Endothelial cell of umbilical vein (primary cell): Measurements from ENCODE around the gene CA4. TPM values are rescaled to one million over a fixed set of nuclear protein-coding genes. Genes with fewer than 3 reads are reported as not detected.

Source experiments
- BruUV-seq: library from RNA; stranded (reverse); fragments of 400-500 nt; replicated peaks from 2 replicates; lab custom pipeline; 2021; lab: Mats Ljungman, UMichigan
- CTCF ChIA-PET: fragments of 300-600, 350-600 bp; sonication (Branson Sonifier 250); formaldehyde crosslinking; loops from one replicate; lab custom pipeline; 2021; ENCODE audit warnings: antibody characterized with exemption, inconsistent platforms; lab: Charles Lee
- POLR2A ChIA-PET: fragments of 300-600, 350-600 bp; sonication (Branson Sonifier 250); formaldehyde crosslinking; loops from one replicate; lab custom pipeline; 2021; ENCODE audit warnings: antibody characterized with exemption, inconsistent platforms; lab: Charles Lee
- DNase-seq: peaks from one replicate; pipeline ENCODE4 v3.0.0-alpha.2; 2011; ENCODE audit warnings: low read depth, low spot score
- FAIRE-seq: peaks from 2 replicates; lab custom pipeline; 2011; peaks lifted over from hg19 to GRCh38; lab: Jason Lieb, UNC
- H2AFZ ChIP-seq: 2 replicates; pipeline ENCODE4 v1.6.0; 2012; ENCODE audit warnings: low read depth, low read length, control low read depth, inconsistent platforms
- H3K27ac ChIP-seq: 2 replicates; pipeline ENCODE4 v1.5.1; 2011; ENCODE audit warnings: low read depth, mild to moderate bottlenecking, control low read depth, low read length, moderate library complexity; ENCODE audit not compliant: insufficient read depth
- H3K27me3 ChIP-seq, 2 experiments: 2 replicates each; pipeline versions ENCODE4 v1.6.0 to v1.6.1; 2011; ENCODE audit warnings: low read length in 2 of 2, mixed read lengths in 1 of 2; ENCODE audit not compliant: control insufficient read depth in 2 of 2, insufficient read depth in 2 of 2
- H3K36me3 ChIP-seq, 2 experiments: 2 replicates in 1 of 2; 3 replicates in 1 of 2; pipeline ENCODE4 v1.5.1; 2011; ENCODE audit warnings: low read length in 2 of 2, mild to moderate bottlenecking in 1 of 2, moderate library complexity in 1 of 2; ENCODE audit not compliant: control insufficient read depth in 2 of 2, insufficient read depth in 2 of 2; ENCODE audit errors: extremely low read depth in 1 of 2
- H3K4me1 ChIP-seq: 3 replicates; pipeline ENCODE4 v1.5.1; 2011; ENCODE audit warnings: mild to moderate bottlenecking, low read length; ENCODE audit not compliant: control insufficient read depth, insufficient read depth; ENCODE audit errors: extremely low read depth
- H3K4me2 ChIP-seq: 2 replicates; pipeline ENCODE4 v1.6.1; 2011; ENCODE audit warnings: low read length, control low read depth, mixed read lengths; ENCODE audit not compliant: insufficient read depth
- H3K4me3 ChIP-seq, 3 experiments: fragments of 200-600 bp in 1 of 3; sonication (generic), shearing (Covaris generic) in 1 of 3; replicated peaks in 1 of 3; 2 replicates each; pipeline ENCODE4 v1.5.1; 2011 to 2016; ENCODE audit warnings: control low read depth in 3 of 3, low read length in 3 of 3, mild to moderate bottlenecking in 2 of 3, inconsistent platforms in 1 of 3, low read depth in 1 of 3, moderate library complexity in 1 of 3; ENCODE audit not compliant: insufficient read depth in 1 of 3
- H3K79me2 ChIP-seq: 2 replicates; pipeline ENCODE4 v1.6.0; 2012; ENCODE audit warnings: low read length, inconsistent platforms; ENCODE audit not compliant: control insufficient read depth, insufficient read depth
- H3K9ac ChIP-seq: replicated peaks from 2 replicates; pipeline ENCODE3; 2011; ENCODE audit warnings: low read length, control low read depth; ENCODE audit not compliant: insufficient read depth; ENCODE audit errors: extremely low read depth
- H3K9me1 ChIP-seq: replicated peaks from 3 replicates; pipeline ENCODE4 v1.6.0; 2011; ENCODE audit warnings: mild to moderate bottlenecking, low read length; ENCODE audit not compliant: control insufficient read depth, insufficient read depth; ENCODE audit errors: extremely low read depth
- H3K9me3 ChIP-seq: replicated peaks from 2 replicates; pipeline ENCODE4 v1.5.1; 2012; ENCODE audit warnings: low read length, inconsistent platforms; ENCODE audit not compliant: control insufficient read depth, insufficient read depth
- H4K20me1 ChIP-seq: replicated peaks from 2 replicates; pipeline ENCODE3; 2011; ENCODE audit warnings: mild to moderate bottlenecking, low read length; ENCODE audit not compliant: control insufficient read depth, insufficient read depth; ENCODE audit errors: extremely low read depth
- EZH2 ChIP-seq: IDR thresholded peaks from 2 replicates; pipeline ENCODE4 v1.6.1; 2012; ENCODE audit warnings: borderline replicate concordance, low read depth, mild to moderate bottlenecking, moderate library complexity, low read length, inconsistent platforms; ENCODE audit not compliant: severe bottlenecking
- FOS ChIP-seq: IDR thresholded peaks from 2 replicates; pipeline ENCODE4 v1.6.1; 2011; ENCODE audit warnings: mild to moderate bottlenecking, low read length, moderate library complexity, borderline replicate concordance; ENCODE audit not compliant: insufficient read depth
- GATA2 ChIP-seq: IDR thresholded peaks from 2 replicates; pipeline ENCODE4 v1.7.0; 2011; ENCODE audit warnings: low read depth, mild to moderate bottlenecking, moderate library complexity, mixed read lengths, low read length; ENCODE audit not compliant: insufficient read length, insufficient read depth
- JUN ChIP-seq: IDR thresholded peaks from 2 replicates; pipeline ENCODE4 v1.6.1; 2011; ENCODE audit warnings: borderline replicate concordance, low read depth; ENCODE audit not compliant: insufficient read length, insufficient read depth
- MYC ChIP-seq: IDR thresholded peaks from one replicate; pipeline ENCODE4 v1.6.1; 2011; ENCODE audit warnings: mild to moderate bottlenecking, low read depth, low read length
- POLR2A ChIP-seq: IDR thresholded peaks from 2 replicates; pipeline ENCODE4 v1.6.1; 2012; ENCODE audit warnings: low read depth, mild to moderate bottlenecking, control low read depth, low read length
- POLR2AphosphoS5 ChIP-seq: IDR thresholded peaks from 2 replicates; pipeline ENCODE4 v1.6.1; 2012; ENCODE audit warnings: low read depth, mild to moderate bottlenecking, control low read depth, low read length, moderate library complexity; ENCODE audit not compliant: insufficient read depth
- dilution Hi-C: fragments of 300-500 bp; cut with MboI; formaldehyde crosslinking; loops from one replicate; pipeline ENCODE4 v1.15.0; 2019; ENCODE audit warnings: low sequenced_read_pairs; ENCODE audit not compliant: extremely low pct_ligation_motif_present
- intact Hi-C: fragments of 100-400 bp; cut with micrococcal nuclease; formaldehyde crosslinking; loops from one replicate; pipeline ENCODE4 v1.10.0; 2022
- polyA plus RNA-seq, 4 experiments: library from polyadenylated mRNA; depleted of rRNA in 3 of 4; stranded (reverse) in 3 of 4; unstranded in 1 of 4; fragments of >200 nt; gene quantifications; 2 replicates each; pipeline versions ENCODE4 v1.2.1 to v1.2.3, GENCODE V29; 2011 to 2012; ENCODE audit warnings: missing spikeins in 1 of 4
- total RNA-seq: library from RNA; stranded (reverse); gene quantifications from 2 replicates; pipeline ENCODE4 v1.2.3, GENCODE V29; 2021
- TF ChIP-seq, protein P1 (sequence below), 2 donors: IDR thresholded peaks; 1 replicate in 1 of 2; 2 replicates in 1 of 2; pipeline ENCODE4 v1.5.1; 2011; ENCODE audit warnings: low read length in 2 of 2, mild to moderate bottlenecking in 2 of 2, moderate library complexity in 2 of 2, control low read depth in 1 of 2, inconsistent platforms in 1 of 2, low read depth in 1 of 2; ENCODE audit not compliant: insufficient read depth in 1 of 2; ENCODE audit errors: extremely low read depth in 1 of 2
- TF ChIP-seq, protein P2 (sequence below): IDR thresholded peaks from 2 replicates; pipeline ENCODE4 v1.6.1; 2011; ENCODE audit not compliant: insufficient read depth, insufficient read length

Gene CA4
- total and polyA plus RNA-seq, 2 donors (not counting 3 experiments of a cell fraction or from before 2014, with no cell fraction given), result 0.17 to 0.29 TPM

DNA sequence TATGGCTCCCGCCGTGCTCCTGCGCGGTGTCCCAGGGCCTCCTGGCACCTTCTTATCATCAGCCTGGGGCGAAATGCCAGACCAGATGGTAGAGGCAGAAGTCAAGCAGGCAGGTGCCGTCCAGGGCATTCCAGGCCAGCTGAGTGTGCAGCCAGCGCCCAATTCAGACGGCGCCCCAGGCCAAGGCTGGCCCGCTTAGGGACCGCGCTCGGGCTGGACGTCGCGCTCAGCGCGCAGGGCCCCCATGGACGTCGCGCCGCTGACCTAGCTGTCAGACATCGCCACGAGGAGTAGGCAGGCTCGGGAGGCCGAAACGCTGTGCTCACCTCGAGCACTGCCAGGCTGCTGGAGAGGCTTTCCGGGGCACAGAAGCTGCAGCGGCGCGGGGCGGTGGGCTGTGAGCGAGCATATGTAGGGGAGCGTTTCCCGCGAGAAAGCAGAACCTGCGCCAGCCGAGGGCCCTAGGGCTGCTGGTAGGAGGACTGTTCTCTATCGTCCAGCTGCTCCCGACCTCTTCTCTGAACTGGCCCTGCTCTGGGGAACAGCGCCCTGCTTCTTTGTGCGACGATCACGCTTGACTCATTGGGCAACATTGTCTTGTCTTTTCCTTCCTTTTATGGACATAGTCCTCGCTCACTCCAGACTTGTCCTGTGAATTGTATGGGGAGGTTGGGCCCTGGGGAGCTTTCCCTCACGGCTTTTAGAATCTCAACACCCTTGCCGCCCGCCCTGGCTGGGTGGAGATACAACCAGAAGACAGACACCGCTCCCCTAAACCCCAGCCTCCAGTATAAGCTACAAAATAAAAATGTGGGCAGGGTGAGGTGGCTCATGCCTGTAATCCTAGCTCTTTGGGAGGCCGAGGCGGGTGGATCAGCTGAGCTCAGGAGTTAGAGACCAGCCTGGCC, 8.4 kb upstream of the CA4 start:
- H3K4me2 ChIP-seq, result peak overlapping the region; percentile 21
- no peak overlapping the region for H3K4me3 ChIP-seq
- no peaks in the 10 kb centered on the region for H4K20me1 ChIP-seq
- peaks cover 56 to 58% of the 10 kb centered on the region in 2 experiments for H3K27me3 ChIP-seq
- BruUV-seq, result no TSS peak
- intact Hi-C loops (loop anchor here (2.0 to 10.0 kb wide), 4 partner anchors 21 to 493 kb away; partner anchors contain the start of gene USP32), dilution Hi-C loops (no loop called here)
- FAIRE-seq (no peak), DNase-seq (no peak)
- H2AFZ ChIP-seq, result no peak overlapping the region
- no peak overlapping the region for H3K27ac ChIP-seq
- H3K36me3 ChIP-seq, result no peaks in the 10 kb centered on the region
- H3K9me3 ChIP-seq, result no peaks in the 10 kb centered on the region
- H3K4me1 ChIP-seq, result peaks cover 19% of the 10 kb centered on the region
- POLR2A ChIA-PET, result no interaction called here
- H3K9me1 ChIP-seq, result no peaks in the 10 kb centered on the region
- no peak overlapping the region for H3K9ac ChIP-seq
- no peaks in the 10 kb centered on the region for H3K79me2 ChIP-seq
- CTCF ChIA-PET, result interaction anchor here (0.7 to 4.8 kb wide), 15 partner anchors 9 to 248 kb away, joined by 3 to 42 read pairs (median 5); partner anchors contain the start of gene CA4
- TF ChIP-seq FOS (no peak), EZH2 (peak; percentile 89), POLR2AphosphoS5 (no peak), GATA2 (no peak)

DNA sequence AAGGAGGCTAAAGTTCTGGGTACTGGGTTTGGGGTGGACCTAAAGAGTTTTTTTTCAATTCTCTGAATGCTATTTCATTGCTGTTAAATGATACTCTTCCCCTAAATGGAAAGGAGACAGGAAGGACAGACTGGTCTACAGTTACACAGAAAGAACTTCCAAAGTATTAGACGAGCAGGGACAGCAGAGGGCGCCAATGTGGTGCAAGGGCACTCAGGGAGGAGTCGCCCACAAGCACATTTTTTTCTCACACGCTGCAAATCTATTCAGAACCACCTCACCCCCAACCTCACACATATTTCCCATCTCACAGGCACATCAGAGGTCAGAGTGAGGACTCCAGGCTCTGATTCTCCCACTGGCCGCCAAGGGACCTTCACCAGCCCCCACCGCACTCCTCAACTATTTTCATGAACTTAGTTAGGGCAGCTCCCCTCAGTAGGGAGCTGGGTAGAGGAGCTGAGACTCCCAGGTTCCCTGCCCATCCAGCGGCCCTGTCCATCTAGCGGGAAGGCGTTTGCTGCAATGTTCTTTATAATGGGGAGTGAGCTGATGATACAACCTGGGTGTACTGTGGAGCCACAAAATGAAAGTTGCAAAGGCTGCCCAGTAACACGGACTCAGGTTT, 6.8 kb upstream of the CA4 start:
- Histone ChIP-seq H3K9ac (no peak overlapping the region), H3K4me1 (peaks cover 19% of the 10 kb centered on the region), H3K4me3 (no peak overlapping the region), H3K79me2 (no peaks in the 10 kb centered on the region), H3K27me3 (peaks cover 64 to 66% of the 10 kb centered on the region in 2 experiments), H3K9me1 (no peaks in the 10 kb centered on the region), H3K27ac (no peak overlapping the region), H3K4me2 (peak overlapping the region; percentile 89), H2AFZ (peak overlapping the region; percentile 16), H3K36me3 (no peaks in the 10 kb centered on the region), H4K20me1 (no peaks in the 10 kb centered on the region), H3K9me3 (no peaks in the 10 kb centered on the region)
- DNase-seq (peak; percentile 89), FAIRE-seq (peak; percentile 90)
- intact Hi-C loops, result loop anchor here (1.0 to 10.0 kb wide), 8 partner anchors 20 to 492 kb away; partner anchors contain the start of gene USP32
- TF ChIP-seq EZH2 (no peak), JUN (no peak), POLR2A (no peak), POLR2AphosphoS5 (no peak), MYC (peak; percentile 32)
- TF ChIP-seq, protein P1, sequence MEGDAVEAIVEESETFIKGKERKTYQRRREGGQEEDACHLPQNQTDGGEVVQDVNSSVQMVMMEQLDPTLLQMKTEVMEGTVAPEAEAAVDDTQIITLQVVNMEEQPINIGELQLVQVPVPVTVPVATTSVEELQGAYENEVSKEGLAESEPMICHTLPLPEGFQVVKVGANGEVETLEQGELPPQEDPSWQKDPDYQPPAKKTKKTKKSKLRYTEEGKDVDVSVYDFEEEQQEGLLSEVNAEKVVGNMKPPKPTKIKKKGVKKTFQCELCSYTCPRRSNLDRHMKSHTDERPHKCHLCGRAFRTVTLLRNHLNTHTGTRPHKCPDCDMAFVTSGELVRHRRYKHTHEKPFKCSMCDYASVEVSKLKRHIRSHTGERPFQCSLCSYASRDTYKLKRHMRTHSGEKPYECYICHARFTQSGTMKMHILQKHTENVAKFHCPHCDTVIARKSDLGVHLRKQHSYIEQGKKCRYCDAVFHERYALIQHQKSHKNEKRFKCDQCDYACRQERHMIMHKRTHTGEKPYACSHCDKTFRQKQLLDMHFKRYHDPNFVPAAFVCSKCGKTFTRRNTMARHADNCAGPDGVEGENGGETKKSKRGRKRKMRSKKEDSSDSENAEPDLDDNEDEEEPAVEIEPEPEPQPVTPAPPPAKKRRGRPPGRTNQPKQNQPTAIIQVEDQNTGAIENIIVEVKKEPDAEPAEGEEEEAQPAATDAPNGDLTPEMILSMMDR (IDR thresholded peaks at IDR 0.05; ENCODE audit: extremely low read depth in 1 of 2, insufficient read depth in 1 of 2, low read depth in 1 of 2, low read length in 2 of 2), result peak; percentile 83 to 84
- TF ChIP-seq, protein P2, sequence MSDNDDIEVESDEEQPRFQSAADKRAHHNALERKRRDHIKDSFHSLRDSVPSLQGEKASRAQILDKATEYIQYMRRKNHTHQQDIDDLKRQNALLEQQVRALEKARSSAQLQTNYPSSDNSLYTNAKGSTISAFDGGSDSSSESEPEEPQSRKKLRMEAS, result no peak
- dilution Hi-C loops, result no loop called here
- CTCF ChIA-PET, result interaction anchor here (0.6 to 4.8 kb wide), 14 partner anchors 10 to 293 kb away, joined by 3 to 42 read pairs (median 4); no protein-coding TSS in a partner anchor
- POLR2A ChIA-PET, result no interaction called here
- BruUV-seq, result no TSS peak
